SU-DHL-6 (cell line): ENCODE results near the gene LRRC26.
"Not testable (repeated sequence)": the region's sequence is repeated elsewhere in the genome, so short reads cannot be mapped to it uniquely, and the experiment has no call there.

Experiments used
- EZH2phosphoT487 ChIP-seq: fragments of 200-600 bp; sonication (generic), shearing (Covaris generic); conservative IDR thresholded peaks from 2 replicates; pipeline ENCODE4 v1.6.1; 2018; ENCODE audit warnings: mild to moderate bottlenecking, antibody characterized with exemption, low read length, moderate library complexity, mixed read lengths
- TF ChIP-seq, protein P1 (sequence below): fragments of 200-600 bp; sonication (generic); IDR thresholded peaks from one replicate; pipeline ENCODE4 v1.5.1; 2017; ENCODE audit warnings: antibody characterized with exemption, mild to moderate bottlenecking, low read length, moderate library complexity; ENCODE audit not compliant: insufficient read depth, poor library complexity, severe bottlenecking

DNA sequence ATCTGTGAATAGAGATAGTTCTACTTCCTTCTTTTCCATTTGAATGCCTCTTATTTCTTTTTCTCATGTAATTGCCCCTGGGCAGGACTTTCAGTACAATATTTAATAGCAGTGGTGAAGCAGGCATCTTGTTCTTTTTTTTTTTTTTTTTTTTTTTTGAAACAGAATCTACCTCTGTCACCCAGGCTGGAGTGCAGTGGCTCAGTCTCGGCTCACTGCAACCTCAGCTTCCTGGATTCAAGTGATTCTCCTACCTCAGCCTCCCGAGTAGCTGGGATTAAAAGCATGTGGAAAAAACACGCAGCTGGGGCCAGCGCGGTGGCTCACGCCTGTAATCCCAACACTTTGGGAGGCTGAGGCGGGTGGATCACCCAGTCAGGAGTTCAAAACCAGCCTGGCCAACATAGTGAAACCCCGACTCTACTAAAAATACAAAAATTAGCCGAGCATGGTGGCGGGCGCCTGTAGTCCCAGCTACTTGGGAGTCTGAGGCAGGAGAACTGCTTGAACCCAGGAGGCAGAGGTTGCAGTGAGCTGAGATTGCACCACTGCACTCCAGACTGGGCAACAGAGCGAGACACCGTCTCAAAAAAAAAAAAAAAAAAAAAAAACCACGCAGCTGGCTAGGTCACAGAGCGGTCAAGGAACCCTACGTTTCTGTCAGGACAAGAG, 46.9 kb downstream of the LRRC26 start:
- not testable (repeated sequence) for TF ChIP-seq EZH2phosphoT487
- TF ChIP-seq, protein P1, sequence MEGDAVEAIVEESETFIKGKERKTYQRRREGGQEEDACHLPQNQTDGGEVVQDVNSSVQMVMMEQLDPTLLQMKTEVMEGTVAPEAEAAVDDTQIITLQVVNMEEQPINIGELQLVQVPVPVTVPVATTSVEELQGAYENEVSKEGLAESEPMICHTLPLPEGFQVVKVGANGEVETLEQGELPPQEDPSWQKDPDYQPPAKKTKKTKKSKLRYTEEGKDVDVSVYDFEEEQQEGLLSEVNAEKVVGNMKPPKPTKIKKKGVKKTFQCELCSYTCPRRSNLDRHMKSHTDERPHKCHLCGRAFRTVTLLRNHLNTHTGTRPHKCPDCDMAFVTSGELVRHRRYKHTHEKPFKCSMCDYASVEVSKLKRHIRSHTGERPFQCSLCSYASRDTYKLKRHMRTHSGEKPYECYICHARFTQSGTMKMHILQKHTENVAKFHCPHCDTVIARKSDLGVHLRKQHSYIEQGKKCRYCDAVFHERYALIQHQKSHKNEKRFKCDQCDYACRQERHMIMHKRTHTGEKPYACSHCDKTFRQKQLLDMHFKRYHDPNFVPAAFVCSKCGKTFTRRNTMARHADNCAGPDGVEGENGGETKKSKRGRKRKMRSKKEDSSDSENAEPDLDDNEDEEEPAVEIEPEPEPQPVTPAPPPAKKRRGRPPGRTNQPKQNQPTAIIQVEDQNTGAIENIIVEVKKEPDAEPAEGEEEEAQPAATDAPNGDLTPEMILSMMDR: not testable (repeated sequence)
